GM12878 (cell line): ENCODE measurements around the gene FDXR. TPM values are rescaled to one million over a fixed set of nuclear protein-coding genes. Genes with fewer than 3 reads are reported as not detected.

Source experiments
- ATAC-seq: fragments of 200-7000 bp; cut with Tn5 transposase; 3 replicates; pipeline ENCODE4 v1.9.1; 2020; ENCODE audit warnings: mild to moderate bottlenecking, moderate library complexity
- BruUV-seq: library from RNA; stranded (reverse); fragments of 400-500 nt; replicated peaks from 2 replicates; lab custom pipeline; 2021; lab: Mats Ljungman, UMichigan
- CTCF ChIA-PET: fragments of 300-600 bp; sonication (Branson Sonifier 250); formaldehyde crosslinking; extraction: SDS; loops from one replicate; lab custom pipeline; 2021; ENCODE audit warnings: inconsistent platforms; lab: Yijun Ruan, JAX
- POLR2A ChIA-PET: fragments of 350-600 bp; formaldehyde crosslinking; extraction: SDS; loops from one replicate; lab custom pipeline; 2021; ENCODE audit warnings: inconsistent platforms; lab: Charles Lee
- RAD21 ChIA-PET: fragments of 300-600 bp; sonication (Branson Sonifier 250); formaldehyde crosslinking; loops from one replicate; lab custom pipeline; 2023; ENCODE audit warnings: antibody characterized with exemption; ENCODE audit not compliant: unreplicated experiment; lab: Charles Lee
- SMC1A ChIA-PET: fragments of 300-600 bp; sonication (Branson Sonifier 250); formaldehyde crosslinking; loops from one replicate; lab custom pipeline; 2023; ENCODE audit not compliant: unreplicated experiment, uncharacterized antibody; lab: Charles Lee
- DNase-seq: peaks from one replicate; pipeline ENCODE4 v3.0.0-alpha.2; 2011; ENCODE audit warnings: low read depth, low spot score
- FAIRE-seq: peaks from 3 replicates; lab custom pipeline; 2011; peaks lifted over from hg19 to GRCh38; lab: Jason Lieb, UNC
- H2AFZ ChIP-seq: 2 replicates; pipeline ENCODE4 v1.6.0; 2011; ENCODE audit warnings: low read depth, low read length, control low read depth; ENCODE audit not compliant: control insufficient read depth
- H3K27ac ChIP-seq: 2 replicates; pipeline ENCODE4 v1.5.1; 2011; ENCODE audit warnings: control low read depth; ENCODE audit not compliant: control insufficient read depth, insufficient read depth
- H3K27me3 ChIP-seq, 2 experiments: replicated peaks in 1 of 2; 2 replicates each; pipeline versions ENCODE4 v1.6.0 to v1.6.1; 2011; ENCODE audit warnings: low read length in 1 of 2; ENCODE audit not compliant: control insufficient read depth in 2 of 2, insufficient read depth in 2 of 2
- H3K36me3 ChIP-seq, 2 experiments: 2 replicates each; pipeline ENCODE4 v1.5.1; 2011; ENCODE audit warnings: low read length in 1 of 2; ENCODE audit not compliant: control insufficient read depth in 2 of 2, insufficient read depth in 2 of 2
- H3K4me1 ChIP-seq: 2 replicates; pipeline ENCODE4 v1.6.1; 2011; ENCODE audit warnings: mild to moderate bottlenecking, low read length, moderate library complexity, mixed read lengths; ENCODE audit not compliant: control insufficient read depth, insufficient read depth
- H3K4me2 ChIP-seq: 2 replicates; pipeline ENCODE4 v1.6.0; 2011; ENCODE audit warnings: control low read depth; ENCODE audit not compliant: control insufficient read depth, insufficient read depth
- H3K4me3 ChIP-seq: fragments of 200-600 bp; sonication (generic); 2 replicates; pipeline ENCODE4 v1.5.1; 2016
- H3K79me2 ChIP-seq: 2 replicates; pipeline ENCODE4 v1.6.0; 2011; ENCODE audit warnings: low read length; ENCODE audit not compliant: control insufficient read depth, insufficient read depth
- H3K9ac ChIP-seq: 2 replicates; pipeline ENCODE4 v1.8.0; 2011; ENCODE audit warnings: low read length, control low read depth, mixed read lengths; ENCODE audit not compliant: control insufficient read depth, insufficient read depth
- H3K9me3 ChIP-seq: replicated peaks from 3 replicates; pipeline ENCODE4 v1.5.1; 2011; ENCODE audit warnings: mild to moderate bottlenecking, low read length; ENCODE audit not compliant: control insufficient read depth, insufficient read depth
- H4K20me1 ChIP-seq: 2 replicates; pipeline ENCODE4 v1.6.0; 2011; ENCODE audit not compliant: control insufficient read depth, insufficient read depth
- BHLHE40 ChIP-seq, 2 experiments: fragments of 450-650 bp in 1 of 2; IDR thresholded peaks; 2 replicates each; pipeline ENCODE4 v1.6.1; 2011 to 2017; ENCODE audit warnings: low read depth in 2 of 2, borderline replicate concordance in 1 of 2, improper control_type of control experiment in 1 of 2, low read length in 1 of 2, mild to moderate bottlenecking in 1 of 2
- GABPA ChIP-seq: IDR thresholded peaks from 2 replicates; pipeline ENCODE4 v1.6.1; 2014; ENCODE audit warnings: antibody characterized with exemption, low read depth, mild to moderate bottlenecking, inconsistent platforms
- HDAC6 ChIP-seq: fragments of 200-600 bp; sonication (generic); IDR thresholded peaks from one replicate; pipeline ENCODE4 v1.8.0; 2017; ENCODE audit warnings: antibody characterized with exemption; ENCODE audit not compliant: unreplicated experiment
- JUND ChIP-seq: IDR thresholded peaks from 2 replicates; pipeline ENCODE4 v1.6.1; 2012; ENCODE audit warnings: low read depth, mild to moderate bottlenecking, low read length, improper control_type of control experiment, moderate library complexity
- KDM1A ChIP-seq: fragments of 200-600 bp; sonication (generic); IDR thresholded peaks from 2 replicates; pipeline ENCODE4 v1.6.1; 2016; ENCODE audit warnings: borderline replicate concordance
- NRF1 ChIP-seq: conservative IDR thresholded peaks from 2 replicates; pipeline ENCODE4 v1.6.1; 2011; ENCODE audit warnings: mild to moderate bottlenecking, low read depth, low read length, improper control_type of control experiment
- SIX5 ChIP-seq: IDR thresholded peaks from 2 replicates; pipeline ENCODE4 v1.6.1; 2011; ENCODE audit warnings: mild to moderate bottlenecking, low read depth, low read length, moderate library complexity; ENCODE audit not compliant: severe bottlenecking
- SMC3 ChIP-seq: IDR thresholded peaks from 2 replicates; pipeline ENCODE4 v1.6.1; 2011; ENCODE audit warnings: low read length, improper control_type of control experiment, borderline replicate concordance
- SUPT20H ChIP-seq: IDR thresholded peaks from 2 replicates; pipeline ENCODE4 v1.6.1; 2011; ENCODE audit warnings: low read depth, mild to moderate bottlenecking, low read length, moderate library complexity, borderline replicate concordance; ENCODE audit not compliant: control insufficient read depth
- TAF1 ChIP-seq: IDR thresholded peaks from 2 replicates; pipeline ENCODE4 v1.6.1; 2011; ENCODE audit warnings: mild to moderate bottlenecking, low read depth, low read length, borderline replicate concordance
- TBL1XR1 ChIP-seq: IDR thresholded peaks from 2 replicates; pipeline ENCODE4 v1.6.1; 2012; ENCODE audit warnings: low read depth, low read length, improper control_type of control experiment
- TCF12 ChIP-seq: IDR thresholded peaks from 2 replicates; pipeline ENCODE4 v1.6.1; 2011; ENCODE audit warnings: low read depth, mild to moderate bottlenecking, low read length
- TCF7 ChIP-seq: IDR thresholded peaks from 2 replicates; pipeline ENCODE4 v1.6.1; 2014; ENCODE audit warnings: antibody characterized with exemption, borderline replicate concordance
- WRNIP1 ChIP-seq: IDR thresholded peaks from 2 replicates; pipeline ENCODE4 v1.6.1; 2011; ENCODE audit warnings: low read depth, low read length, improper control_type of control experiment, borderline replicate concordance
- ZNF217 ChIP-seq: fragments of 450-650 bp; IDR thresholded peaks from 2 replicates; pipeline ENCODE4 v1.6.1; 2017; ENCODE audit warnings: antibody characterized with exemption, mild to moderate bottlenecking
- ZZZ3 ChIP-seq: IDR thresholded peaks from 2 replicates; pipeline ENCODE4 v1.6.1; 2011; ENCODE audit warnings: low read depth; ENCODE audit not compliant: control insufficient read depth, insufficient read length
- WGBS: methylation state at CpG from one replicate; pipeline ENCODE4 v1.1.6; 2016; ENCODE audit warnings: low lambda C conversion rate; ENCODE audit not compliant: insufficient replicate concordance, insufficient coverage; ENCODE audit errors: missing lambda C conversion rate; 5-methylcytosine and 5-hydroxymethylcytosine counted together
- in situ Hi-C: fragments of 300-500 bp; cut with MboI; formaldehyde crosslinking; loops from 9 replicates; pipeline ENCODE4 v1.14.3; 2018; ENCODE audit warnings: mixed read lengths
- intact Hi-C: fragments of 100-400 bp; cut with micrococcal nuclease; formaldehyde crosslinking; loops from one replicate; pipeline ENCODE4 v1.14.2; 2022; ENCODE audit not compliant: unreplicated experiment
- polyA plus RNA-seq, 11 experiments: library from polyadenylated mRNA; depleted of rRNA in 4 of 11; unstranded in 6 of 11; stranded (reverse) in 5 of 11; fragments of >200 nt; fragmentation: Nextera tagmentation in 4 of 11; fragmentation: Illumina TruSeq in 1 of 11; extraction: Ambion mirVana in 4 of 11; extraction: Trizol in 1 of 11; gene quantifications; 1 replicate in 1 of 11; 2 replicates in 10 of 11; pipeline versions ENCODE4 v1.2.1 to v1.2.3, GENCODE V29; 2011 to 2016; ENCODE audit warnings: inconsistent platforms in 2 of 11, missing spikeins in 2 of 11, low read depth in 1 of 11
- total RNA-seq, 4 experiments: library from RNA; depleted of rRNA in 3 of 4; stranded (reverse); fragments of >200 nt in 3 of 4; fragmentation: Illumina TruSeq in 1 of 4; extraction: Trizol in 1 of 4; gene quantifications; 2 replicates each; pipeline versions ENCODE4 v1.2.1 to v1.2.3, GENCODE V29; 2013 to 2021
- TF ChIP-seq, protein P1 (sequence below): fragments of 450-650 bp; IDR thresholded peaks from 2 replicates; pipeline ENCODE4 v1.6.1; 2016; ENCODE audit warnings: mild to moderate bottlenecking
- TF ChIP-seq, protein P2 (sequence below): fragments of 450-650 bp; IDR thresholded peaks from 2 replicates; pipeline ENCODE4 v1.6.1; 2017; ENCODE audit warnings: mild to moderate bottlenecking, moderate library complexity

FDXR gene
- total and polyA plus RNA-seq, 10 of the 15 experiments (the other 5 are each of a cell fraction or from before 2014, with no cell fraction given) = 0.85 to 162 (median 48.2) TPM

DNA sequence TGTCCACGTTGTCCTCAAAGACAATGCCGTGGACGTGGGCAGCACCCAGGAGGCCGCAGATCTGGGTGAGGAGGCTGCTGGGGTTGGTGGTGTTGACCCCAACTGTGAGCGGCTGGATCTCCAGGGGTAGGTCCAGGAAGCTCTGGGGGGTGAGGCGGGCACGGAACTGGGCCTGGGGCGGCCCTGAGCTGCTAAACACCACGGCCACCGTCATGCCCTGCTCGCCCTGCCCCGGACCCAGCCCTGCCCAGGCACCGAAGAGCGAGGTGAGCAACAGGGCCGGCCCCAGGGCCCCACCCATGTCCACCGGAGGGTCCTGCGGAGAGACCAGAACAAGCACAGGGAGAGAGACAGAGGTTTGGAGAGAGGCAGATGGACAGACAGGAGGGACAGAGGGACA lies 18.0 kb downstream of the FDXR start:
- no TSS peak for BruUV-seq
- FAIRE-seq (no peak), ATAC-seq (no peak), DNase-seq (no peak)
- Histone ChIP-seq H4K20me1 (no peaks in the 10 kb centered on the region), H3K27ac (no peak overlapping the region), H3K79me2 (no peaks in the 10 kb centered on the region), H3K9ac (no peak overlapping the region), H3K9me3 (no peaks in the 10 kb centered on the region), H3K4me3 (no peak overlapping the region), H3K36me3 (no peaks in the 10 kb centered on the region), H2AFZ (no peak overlapping the region), H3K4me1 (no peaks in the 10 kb centered on the region), H3K4me2 (no peak overlapping the region), H3K27me3 (peaks cover 7 to 8% of the 10 kb centered on the region in 2 experiments)
- WGBS = 22% methylated on average over 17 of the region's 17 CpGs
- SMC1A ChIA-PET = interaction anchor here (1.0 kb wide), 1 partner anchor 64 kb away, joined by 4 read pairs; no protein-coding TSS in a partner anchor
- in situ Hi-C loops (loop anchor here (5.0 kb wide), 1 partner anchor 62 kb away; no protein-coding TSS in a partner anchor), intact Hi-C loops (no loop called here)
- CTCF ChIA-PET = interaction anchor here (1.0 kb wide), 1 partner anchor 14 kb away, joined by 3 read pairs; no protein-coding TSS in a partner anchor
- RAD21 ChIA-PET = no interaction called here
- TF ChIP-seq GABPA (no peak), TCF12 (no peak), ZZZ3 (no peak), TAF1 (no peak), JUND (no peak), KDM1A (no peak), TCF7 (no peak), SIX5 (no peak), ZNF217 (no peak), WRNIP1 (no peak), BHLHE40 (IDR thresholded peaks at IDR 0.05; ENCODE audit: borderline replicate concordance in 1 of 2, low read depth in 2 of 2, low read length in 1 of 2) (no peak), HDAC6 (no peak), NRF1 (no peak), SMC3 (no peak), SUPT20H (no peak), TBL1XR1 (no peak)
- TF ChIP-seq, protein P1, sequence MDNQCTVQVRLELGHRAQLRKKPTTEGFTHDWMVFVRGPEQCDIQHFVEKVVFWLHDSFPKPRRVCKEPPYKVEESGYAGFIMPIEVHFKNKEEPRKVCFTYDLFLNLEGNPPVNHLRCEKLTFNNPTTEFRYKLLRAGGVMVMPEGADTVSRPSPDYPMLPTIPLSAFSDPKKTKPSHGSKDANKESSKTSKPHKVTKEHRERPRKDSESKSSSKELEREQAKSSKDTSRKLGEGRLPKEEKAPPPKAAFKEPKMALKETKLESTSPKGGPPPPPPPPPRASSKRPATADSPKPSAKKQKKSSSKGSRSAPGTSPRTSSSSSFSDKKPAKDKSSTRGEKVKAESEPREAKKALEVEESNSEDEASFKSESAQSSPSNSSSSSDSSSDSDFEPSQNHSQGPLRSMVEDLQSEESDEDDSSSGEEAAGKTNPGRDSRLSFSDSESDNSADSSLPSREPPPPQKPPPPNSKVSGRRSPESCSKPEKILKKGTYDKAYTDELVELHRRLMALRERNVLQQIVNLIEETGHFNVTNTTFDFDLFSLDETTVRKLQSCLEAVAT = no peak
- TF ChIP-seq, protein P2, sequence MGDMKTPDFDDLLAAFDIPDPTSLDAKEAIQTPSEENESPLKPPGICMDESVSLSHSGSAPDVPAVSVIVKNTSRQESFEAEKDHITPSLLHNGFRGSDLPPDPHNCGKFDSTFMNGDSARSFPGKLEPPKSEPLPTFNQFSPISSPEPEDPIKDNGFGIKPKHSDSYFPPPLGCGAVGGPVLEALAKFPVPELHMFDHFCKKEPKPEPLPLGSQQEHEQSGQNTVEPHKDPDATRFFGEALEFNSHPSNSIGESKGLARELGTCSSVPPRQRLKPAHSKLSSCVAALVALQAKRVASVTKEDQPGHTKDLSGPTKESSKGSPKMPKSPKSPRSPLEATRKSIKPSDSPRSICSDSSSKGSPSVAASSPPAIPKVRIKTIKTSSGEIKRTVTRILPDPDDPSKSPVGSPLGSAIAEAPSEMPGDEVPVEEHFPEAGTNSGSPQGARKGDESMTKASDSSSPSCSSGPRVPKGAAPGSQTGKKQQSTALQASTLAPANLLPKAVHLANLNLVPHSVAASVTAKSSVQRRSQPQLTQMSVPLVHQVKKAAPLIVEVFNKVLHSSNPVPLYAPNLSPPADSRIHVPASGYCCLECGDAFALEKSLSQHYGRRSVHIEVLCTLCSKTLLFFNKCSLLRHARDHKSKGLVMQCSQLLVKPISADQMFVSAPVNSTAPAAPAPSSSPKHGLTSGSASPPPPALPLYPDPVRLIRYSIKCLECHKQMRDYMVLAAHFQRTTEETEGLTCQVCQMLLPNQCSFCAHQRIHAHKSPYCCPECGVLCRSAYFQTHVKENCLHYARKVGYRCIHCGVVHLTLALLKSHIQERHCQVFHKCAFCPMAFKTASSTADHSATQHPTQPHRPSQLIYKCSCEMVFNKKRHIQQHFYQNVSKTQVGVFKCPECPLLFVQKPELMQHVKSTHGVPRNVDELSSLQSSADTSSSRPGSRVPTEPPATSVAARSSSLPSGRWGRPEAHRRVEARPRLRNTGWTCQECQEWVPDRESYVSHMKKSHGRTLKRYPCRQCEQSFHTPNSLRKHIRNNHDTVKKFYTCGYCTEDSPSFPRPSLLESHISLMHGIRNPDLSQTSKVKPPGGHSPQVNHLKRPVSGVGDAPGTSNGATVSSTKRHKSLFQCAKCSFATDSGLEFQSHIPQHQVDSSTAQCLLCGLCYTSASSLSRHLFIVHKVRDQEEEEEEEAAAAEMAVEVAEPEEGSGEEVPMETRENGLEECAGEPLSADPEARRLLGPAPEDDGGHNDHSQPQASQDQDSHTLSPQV = no peak
- POLR2A ChIA-PET = no interaction called here
